NCI-H1436 treated with DMSO at 0.1 percent for 48 hours (cell line): Measurements from ENCODE around the gene ANKRD23.
"Not testable (repeated sequence)": the region's sequence is repeated elsewhere in the genome, so short reads cannot be mapped to it uniquely, and the experiment has no call there.

ENCODE experiments used
- DNase-seq: peaks from one replicate; lab custom pipeline; 2025; lab: John Stamatoyannopoulos, UW

ANKRD23 gene

DNA sequence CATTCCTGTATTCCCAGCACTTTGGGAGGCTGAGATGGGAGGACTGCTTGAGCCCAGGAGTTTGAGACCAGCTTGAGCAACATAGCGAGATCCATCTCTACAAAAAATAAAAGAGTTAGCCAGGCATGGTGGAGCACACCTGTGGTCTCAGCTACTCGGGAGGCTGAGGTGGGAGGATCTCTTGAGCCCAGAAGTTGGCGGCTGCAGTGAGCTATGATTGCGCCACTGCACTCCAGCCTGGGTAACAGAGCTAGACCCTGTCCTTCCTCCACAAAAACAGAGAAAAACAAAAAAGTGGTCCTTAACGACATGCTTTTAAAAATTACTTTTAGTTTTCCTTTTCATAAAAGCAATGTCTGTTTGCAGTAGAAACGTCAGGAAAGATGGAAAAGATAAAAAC lies 47.3 kb downstream of the ANKRD23 start:
- not testable (repeated sequence) for DNase-seq

DNA sequence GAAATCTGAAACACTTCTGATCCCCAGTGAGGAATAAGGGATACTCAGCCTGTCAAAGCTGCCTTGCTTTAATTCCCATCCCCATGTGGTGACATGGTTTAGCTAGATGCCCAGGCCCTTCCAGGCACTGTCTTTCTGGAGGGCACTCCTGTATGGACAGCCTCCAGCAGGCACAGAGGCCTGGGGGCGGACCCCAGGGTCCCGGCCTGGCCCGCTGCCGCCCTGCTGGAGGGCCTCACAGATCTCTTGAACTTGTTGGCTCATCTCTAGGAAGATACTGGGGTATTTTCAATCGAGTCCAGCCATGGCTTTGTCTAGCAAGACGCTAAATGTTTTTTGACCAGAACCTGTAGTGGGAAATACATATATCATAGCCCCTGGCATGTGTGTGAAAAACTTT lies 48.7 kb downstream of the ANKRD23 start:
- DNase-seq: no peak

DNA sequence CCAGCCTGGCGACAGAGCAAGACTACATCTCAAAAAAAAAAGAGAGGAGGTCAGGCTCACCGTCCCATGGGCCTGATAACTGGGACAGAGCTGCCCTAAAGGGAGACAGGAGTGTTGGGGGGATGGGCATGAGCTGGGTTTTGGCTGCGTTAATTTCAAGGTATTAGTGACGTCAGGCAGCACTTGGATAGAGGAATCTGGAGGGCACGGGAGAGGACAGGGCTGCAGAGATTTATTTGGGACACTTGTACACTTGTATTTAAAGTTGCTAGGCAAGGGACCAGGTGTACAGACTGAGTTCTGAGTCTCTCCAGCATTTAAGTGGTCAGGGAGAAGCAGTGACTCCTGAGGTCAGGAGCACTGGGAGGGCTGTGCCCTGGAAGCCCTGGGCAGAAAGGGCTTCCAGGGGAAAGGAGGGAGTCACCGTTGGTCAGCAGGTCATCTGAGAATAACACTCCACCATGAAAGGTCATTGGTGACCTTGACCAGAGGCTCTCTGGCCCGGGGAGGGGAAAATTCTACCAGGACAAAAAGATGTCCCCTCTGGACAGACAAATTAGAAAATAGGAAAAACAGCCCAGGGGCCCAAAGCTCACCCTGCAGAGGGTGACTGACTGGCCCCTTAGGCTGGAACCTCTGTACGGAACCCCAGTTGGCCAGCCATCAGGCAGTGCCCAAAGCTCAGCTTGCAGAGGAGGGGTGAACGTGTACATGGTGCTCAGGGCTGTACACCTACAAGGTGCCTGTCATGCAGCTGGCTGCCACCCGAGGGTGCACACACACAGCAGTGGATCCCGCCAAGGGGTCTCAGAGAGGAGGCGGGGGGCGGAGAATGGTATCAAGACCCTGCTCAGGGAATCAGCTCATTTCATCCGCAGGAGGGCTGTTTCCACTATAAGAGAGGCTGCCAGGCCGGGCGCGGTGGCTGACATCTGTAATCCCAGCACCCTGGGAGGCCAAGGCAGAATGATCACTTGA lies 50.8 kb downstream of the ANKRD23 start:
- no peak for DNase-seq

DNA sequence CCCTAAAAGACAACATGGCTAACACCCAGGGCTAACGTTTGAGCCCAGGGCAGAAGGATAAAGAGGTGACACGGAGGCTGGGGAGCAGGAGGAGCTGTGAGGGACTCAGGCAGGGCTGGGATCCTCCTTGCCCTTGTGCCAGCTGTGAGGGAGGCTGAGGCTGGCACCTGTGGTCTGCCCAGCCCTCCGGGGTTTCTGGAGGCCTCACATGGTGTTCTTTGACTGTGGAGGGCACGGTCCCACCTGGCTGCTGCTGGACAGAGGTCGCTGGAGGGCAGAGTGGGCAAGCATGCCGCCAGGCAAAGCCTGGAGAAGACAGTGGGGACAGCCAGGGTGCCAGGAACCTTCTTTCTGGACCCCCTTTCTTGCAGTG lies 54.6 kb downstream of the ANKRD23 start:
- no peak for DNase-seq

DNA sequence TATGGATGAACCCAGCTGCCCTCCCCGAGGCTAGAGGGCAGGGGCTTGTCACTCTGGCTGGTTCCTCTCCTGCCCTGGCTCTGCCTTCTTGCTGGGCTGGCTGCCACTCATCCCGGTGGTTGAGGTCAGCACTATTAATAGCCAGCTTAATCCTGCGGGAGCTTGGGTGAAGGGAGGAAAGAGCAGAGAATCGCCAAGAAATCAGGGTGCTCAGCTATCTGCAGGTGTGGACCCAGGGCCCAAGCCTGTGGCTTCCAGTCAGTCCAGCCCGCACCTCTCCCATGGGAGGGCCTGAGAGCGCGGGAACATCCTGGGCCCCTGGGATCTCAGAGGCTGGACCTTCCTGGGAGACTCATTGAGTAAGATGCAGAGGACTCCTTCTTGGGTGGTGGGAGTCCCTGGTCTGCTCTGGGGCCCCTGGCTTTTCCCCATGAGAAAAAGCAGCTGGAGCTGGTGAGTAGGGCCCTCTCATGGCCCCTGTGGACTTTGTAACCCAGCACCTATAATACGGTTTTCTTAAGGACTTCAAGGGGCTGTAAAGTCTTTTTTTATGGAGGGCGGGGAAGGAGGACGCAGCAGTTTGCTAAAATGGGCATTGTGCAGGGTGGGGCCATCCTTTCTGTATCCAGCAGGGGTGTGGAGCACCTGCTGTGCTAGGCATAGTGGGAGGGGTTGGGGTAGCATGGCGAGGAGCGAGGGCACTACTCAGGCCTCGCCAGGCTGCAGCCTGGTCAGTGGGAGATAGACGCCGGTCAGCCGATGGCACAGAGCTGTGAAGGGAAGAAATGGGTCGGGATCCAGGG lies 55.2 kb downstream of the ANKRD23 start:
- DNase-seq: no peak
